NB4 (cell line): ENCODE results near the gene OSM.

ENCODE experiments used
- DNase-seq: peaks from one replicate; pipeline ENCODE4 v3.0.0; 2010; ENCODE audit warnings: low read depth
- H3K4me3 ChIP-seq: one replicate; pipeline ENCODE4 v1.5.1; 2011; ENCODE audit warnings: mild to moderate bottlenecking, low read depth, low read length, moderate library complexity
- CTCF ChIP-seq: IDR thresholded peaks from one replicate; pipeline ENCODE4 v1.5.1; 2012; ENCODE audit warnings: low read depth, low read length
- MAX ChIP-seq: IDR thresholded peaks from 2 replicates; pipeline ENCODE4 v1.6.1; 2011; ENCODE audit warnings: low read depth, low read length
- MYC ChIP-seq: IDR thresholded peaks from 2 replicates; pipeline ENCODE4 v1.6.1; 2011; ENCODE audit warnings: low read depth, low read length
- POLR2A ChIP-seq: IDR thresholded peaks from 2 replicates; pipeline ENCODE4 v1.6.1; 2011; ENCODE audit warnings: mild to moderate bottlenecking; ENCODE audit not compliant: insufficient read length; ENCODE audit errors: extremely low read depth

OSM gene

DNA sequence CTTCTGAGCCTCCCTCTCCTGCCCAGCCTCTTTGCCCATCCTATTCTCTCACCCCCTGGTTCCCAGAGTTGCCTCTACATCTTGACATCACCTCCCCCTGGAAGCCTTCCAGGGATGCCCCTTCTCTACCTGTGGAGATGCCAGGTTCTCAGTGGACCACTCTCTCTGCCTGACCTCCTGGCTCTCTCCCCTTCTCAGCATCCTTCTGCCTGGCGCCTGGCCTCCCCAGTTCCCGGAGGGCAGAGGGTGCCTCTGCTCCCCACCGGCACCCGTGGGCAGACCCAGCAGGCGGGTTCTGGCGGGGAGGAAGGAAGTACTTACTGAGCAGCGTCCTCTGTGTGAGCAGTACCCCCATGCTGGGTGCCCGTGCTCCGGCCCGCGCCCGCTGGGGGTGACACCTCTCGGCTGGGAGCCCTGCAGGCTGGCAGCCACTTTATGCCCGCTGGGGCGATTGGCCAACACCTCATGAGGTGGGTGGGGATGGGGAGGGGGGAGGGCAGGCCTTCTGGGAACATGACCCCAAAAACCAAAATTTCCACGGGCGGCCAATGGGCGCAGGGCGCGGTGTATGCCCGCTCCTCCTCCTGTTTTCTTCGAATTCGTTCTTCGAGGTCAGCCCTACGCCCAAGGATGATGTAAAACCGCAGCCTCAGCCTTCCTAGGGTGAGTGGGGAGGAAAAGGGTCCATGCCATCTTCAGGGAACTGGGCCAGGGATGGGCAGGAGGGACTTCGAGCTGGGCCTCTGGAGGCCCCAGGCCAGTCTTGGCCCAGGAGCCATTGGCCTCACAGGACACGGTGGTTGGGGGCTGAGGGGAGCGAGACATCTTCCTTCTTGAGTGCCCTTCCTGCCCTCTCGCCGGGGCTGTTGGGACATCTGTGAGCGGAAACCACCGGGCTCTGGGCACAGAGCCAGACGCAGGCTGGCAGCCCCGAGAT lies at the start of gene OSM:
TSS of gene OSM (minus strand) at position 407 of the 937 bp plus-strand sequence. CDS start at position 355, 52 bp downstream.
- TF ChIP-seq CTCF (no peak), MAX (0 out of 2 replicates have a peak, but pooled peaks have one; percentile 5), POLR2A (peak; percentile 37)
- DNase-seq, result peak; percentile 92
- peak within 1 kb of the TSS; percentile 74 for H3K4me3 ChIP-seq

- no peak overlapping the region for H3K4me3 ChIP-seq
- TF ChIP-seq CTCF (no peak), MAX (no peak), POLR2A (no peak), MYC (no peak)
- DNase-seq, result no peak
Measured at GRCh38 chr22:30315962-30316576, 49.4 kb upstream of the OSM start.

GRCh38 chr22:30314915-30315314 lies 48.3 kb upstream of the OSM start:
- DNase-seq, result no peak
- no peak overlapping the region for H3K4me3 ChIP-seq
- TF ChIP-seq POLR2A, result no peak
- TF ChIP-seq MAX, result no peak
- no peak for TF ChIP-seq MYC
- TF ChIP-seq CTCF, result no peak

GRCh38 chr22:30313527-30314363 lies 47.1 kb upstream of the OSM start:
- TF ChIP-seq POLR2A (no peak), CTCF (no peak)
- no peak overlapping the region for H3K4me3 ChIP-seq
- no peak for DNase-seq

- no peak overlapping the region for H3K4me3 ChIP-seq
- no peak for DNase-seq
- TF ChIP-seq CTCF, result no peak
Measured at GRCh38 chr22:30312053-30312452, 45.4 kb upstream of the OSM start.
